ENCODE data around the gene OR2T6.
"Not testable (repeated sequence)": the region's sequence is repeated elsewhere in the genome, so short reads cannot be mapped to it uniquely, and the experiment has no call there.

Gene OR2T6

DNA sequence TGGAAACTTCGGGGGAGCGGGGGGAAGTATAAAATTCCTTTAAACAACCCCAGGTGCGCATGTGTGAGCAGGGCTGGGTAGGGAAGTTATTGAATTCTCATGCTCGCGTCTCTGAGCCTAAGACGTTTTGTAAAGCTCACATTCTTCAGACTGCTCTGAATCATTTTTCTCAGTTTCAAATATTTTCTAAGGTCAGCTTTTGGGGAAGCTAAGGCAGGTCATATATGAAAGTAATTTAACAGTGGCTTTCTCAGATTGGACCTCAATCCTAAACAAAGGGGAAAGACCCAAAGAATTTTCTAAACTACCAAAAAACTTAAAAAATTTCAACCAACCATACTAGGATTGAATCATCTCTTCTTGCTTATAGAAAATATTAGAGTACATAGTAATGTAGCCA, 59.4 kb downstream of the OR2T6 start:
- not testable (repeated sequence) for DNase-seq

DNA sequence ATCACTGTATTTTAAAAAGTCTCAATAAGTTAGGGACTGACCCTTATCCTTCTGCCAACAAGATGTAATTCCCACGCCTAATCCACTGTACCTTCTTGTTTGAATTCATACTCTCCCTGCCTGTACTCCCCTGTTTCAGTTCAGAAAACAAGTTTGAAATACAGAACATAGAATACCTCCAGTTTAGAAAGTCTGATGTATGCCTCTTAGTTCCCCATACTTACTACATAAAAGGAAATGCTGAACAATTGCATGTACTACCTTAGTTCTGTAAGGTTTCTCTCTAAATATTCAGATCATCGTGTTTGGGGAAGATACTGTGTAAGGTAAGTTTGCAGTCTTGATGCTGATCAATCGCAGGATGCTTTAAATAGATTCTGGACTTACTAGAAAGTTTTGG, 60.8 kb downstream of the OR2T6 start:
- not testable (repeated sequence) for DNase-seq

DNA sequence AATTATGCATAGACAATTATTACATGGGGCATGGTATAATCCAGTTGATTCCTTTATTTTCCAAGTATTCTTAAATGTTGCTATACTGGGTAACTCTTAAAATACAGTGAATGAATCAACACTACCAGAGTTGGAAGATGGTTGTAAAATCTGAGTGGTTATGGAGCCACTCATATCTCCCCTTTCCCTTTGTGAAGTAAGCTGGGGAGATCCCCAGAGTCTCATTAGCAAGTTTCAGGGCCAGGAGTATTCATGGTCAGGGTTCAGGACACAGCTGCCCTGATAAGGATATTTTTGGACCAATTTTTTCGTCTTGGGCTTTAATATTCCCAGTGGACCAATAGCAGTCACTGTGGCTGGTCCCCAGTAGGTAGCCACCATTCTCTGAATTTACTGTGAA, 63.1 kb downstream of the OR2T6 start:
- DNase-seq = not testable (repeated sequence)

DNA sequence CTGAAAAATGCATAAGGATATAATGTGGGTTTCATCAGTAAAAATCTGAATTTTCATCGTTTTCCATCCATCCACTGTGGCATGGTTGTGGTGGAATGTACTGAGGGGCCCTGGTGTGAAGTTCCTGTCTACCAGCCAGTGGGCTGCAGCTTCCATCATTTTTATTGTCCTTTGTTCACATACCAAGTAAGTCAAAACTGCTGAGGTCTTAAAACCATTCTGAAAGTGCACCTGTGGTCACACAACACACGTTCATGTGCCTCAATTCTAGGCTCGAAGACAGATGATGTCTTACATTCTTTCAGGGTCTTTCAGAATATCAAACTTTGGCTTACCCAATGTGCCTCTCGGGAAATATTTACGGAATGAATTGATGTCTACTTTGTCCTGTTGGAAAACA, 63.7 kb downstream of the OR2T6 start:
- DNase-seq = not testable (repeated sequence)
